GM21528 (cell line): Measurements from ENCODE around the gene TSPAN9.
"Not testable (repeated sequence)": the region's sequence is repeated elsewhere in the genome, so short reads cannot be mapped to it uniquely, and the experiment has no call there.

Experiments
- ATAC-seq: cut with Tn5 transposase; IDR thresholded peaks from one replicate; pipeline ENCODE4 v1.9.1; 2021; ENCODE audit warnings: mild to moderate bottlenecking, moderate library complexity; ENCODE audit not compliant: unreplicated experiment, low FRiP score

The TSPAN9 gene

GRCh38 chr12:3043406-3043805 is 33.8 kb upstream of the TSPAN9 start:
- no peak for ATAC-seq

DNA sequence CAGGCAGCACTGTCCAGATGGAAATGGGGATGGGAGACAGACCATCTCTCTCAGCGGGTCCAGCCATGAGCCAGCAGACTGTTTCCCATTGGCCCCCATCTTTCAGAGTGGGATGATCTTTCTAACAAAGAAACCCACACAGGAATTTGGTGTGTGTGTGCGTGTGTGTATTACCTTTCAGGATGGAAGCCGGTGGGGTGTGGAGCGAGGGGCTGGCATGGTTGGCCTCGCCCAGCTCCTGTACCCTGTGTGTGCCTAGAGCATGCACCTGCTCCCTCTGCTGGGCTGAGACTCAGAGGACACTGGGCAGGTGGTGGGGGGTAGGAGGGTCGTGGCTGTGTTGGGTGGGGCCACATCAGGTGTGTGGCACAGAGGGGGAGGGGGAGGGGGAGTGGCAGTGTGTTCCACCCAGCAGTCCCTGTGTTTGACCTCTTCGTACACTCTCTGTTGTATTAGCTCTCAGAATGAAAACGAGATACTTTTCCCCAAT is 33.0 kb upstream of the TSPAN9 start:
- no peak for ATAC-seq

DNA sequence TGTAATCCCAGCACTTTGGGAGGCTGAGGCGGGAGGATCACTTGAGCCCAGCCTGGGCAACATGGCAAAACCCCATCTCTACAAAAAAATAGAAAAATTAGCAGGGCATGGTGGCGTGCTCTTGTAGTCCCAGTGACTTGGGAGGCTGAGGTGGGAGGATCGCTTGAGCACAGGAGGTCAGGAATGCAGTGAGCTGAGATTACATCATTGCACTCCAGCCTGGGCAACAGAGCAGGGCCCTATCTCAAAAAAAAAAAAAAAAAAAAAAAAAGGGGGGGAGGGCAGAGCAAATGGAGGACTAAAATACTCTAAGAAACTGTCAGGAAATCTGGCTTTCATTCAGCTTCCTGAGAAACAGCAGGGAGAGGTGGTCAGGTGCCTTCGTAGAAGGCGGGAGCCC is 31.7 kb upstream of the TSPAN9 start:
- no peak for ATAC-seq

DNA sequence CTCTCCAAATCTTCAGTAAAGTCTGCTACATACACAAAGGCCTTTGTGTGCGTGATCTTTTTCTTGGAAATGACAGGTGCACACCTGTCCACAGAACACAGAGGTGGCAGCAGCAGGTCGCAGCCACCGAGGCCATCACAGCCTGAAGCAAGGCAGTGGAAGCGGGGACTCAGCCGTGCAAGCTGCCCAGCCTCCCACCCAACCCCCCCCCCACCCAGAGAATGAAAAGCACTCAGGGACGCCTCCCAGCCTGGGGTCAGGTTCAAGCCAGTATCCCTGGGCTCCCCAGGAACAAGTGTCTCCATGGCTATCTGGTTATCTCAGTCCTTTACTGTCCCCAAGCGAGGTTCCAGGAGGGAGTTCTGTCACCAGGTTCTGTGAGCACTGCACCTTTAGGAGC is 31.2 kb upstream of the TSPAN9 start:
- ATAC-seq, result no peak

- ATAC-seq, result no peak
Measured at GRCh38 chr12:3046441-3047200, 30.6 kb upstream of the TSPAN9 start.

GRCh38 chr12:3047961-3048360 is 29.2 kb upstream of the TSPAN9 start:
- ATAC-seq, result no peak

GRCh38 chr12:3048540-3048939 is 28.6 kb upstream of the TSPAN9 start:
- ATAC-seq, result no peak

- ATAC-seq, result no peak
Measured at GRCh38 chr12:3049176-3049575, 28.0 kb upstream of the TSPAN9 start.

DNA sequence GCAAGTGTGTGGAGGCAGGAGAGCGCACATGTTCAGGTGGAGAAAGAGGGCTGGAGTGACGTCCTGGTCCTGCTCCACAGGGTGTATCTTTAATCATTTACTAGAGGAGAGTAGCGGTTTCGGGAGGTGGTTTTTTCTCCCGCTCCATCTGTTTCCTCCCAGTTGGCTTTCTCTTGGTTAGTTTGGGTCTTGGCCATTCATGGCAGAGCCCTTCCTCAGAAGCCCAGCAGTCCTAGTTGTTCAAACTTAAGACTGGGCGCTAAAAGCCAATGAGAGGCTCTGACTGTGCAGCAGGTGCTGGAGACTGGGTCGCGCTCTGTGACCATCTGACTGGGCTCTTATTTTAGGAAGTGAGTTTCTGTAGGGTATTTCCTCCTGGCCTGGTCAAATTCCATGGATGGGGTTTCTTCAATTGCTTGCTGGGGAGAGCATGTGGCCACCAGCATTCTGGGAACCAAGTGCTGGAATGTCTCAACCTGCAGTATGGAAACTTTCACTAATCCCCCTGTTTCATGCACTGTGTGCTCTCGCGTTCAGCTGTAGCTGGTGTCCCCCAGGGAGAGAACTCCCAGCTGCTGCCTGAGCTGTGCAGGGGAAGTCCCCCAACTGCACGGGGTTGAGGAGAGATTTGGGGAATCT is 27.4 kb upstream of the TSPAN9 start:
- ATAC-seq, result no peak

DNA sequence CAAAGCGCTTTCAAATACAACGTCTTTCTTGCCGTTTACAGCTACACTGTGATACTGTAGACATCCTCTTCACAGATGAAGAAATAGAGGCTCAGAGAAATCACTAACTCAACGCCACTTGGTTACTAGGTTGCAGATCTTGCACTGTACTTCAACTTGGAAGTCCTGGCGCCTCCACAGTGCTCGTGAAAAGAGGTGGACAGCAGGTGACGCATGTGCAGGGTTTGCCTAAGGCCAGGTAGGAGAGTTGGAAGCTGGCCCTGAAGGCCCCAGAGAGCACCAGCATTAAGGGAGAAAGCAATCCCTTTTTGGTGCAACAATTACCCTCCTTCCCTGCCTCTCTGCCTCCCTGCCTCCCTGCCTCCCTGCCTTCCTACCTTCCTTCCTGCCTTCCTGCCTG is 22.8 kb upstream of the TSPAN9 start:
- ATAC-seq, result no peak

DNA sequence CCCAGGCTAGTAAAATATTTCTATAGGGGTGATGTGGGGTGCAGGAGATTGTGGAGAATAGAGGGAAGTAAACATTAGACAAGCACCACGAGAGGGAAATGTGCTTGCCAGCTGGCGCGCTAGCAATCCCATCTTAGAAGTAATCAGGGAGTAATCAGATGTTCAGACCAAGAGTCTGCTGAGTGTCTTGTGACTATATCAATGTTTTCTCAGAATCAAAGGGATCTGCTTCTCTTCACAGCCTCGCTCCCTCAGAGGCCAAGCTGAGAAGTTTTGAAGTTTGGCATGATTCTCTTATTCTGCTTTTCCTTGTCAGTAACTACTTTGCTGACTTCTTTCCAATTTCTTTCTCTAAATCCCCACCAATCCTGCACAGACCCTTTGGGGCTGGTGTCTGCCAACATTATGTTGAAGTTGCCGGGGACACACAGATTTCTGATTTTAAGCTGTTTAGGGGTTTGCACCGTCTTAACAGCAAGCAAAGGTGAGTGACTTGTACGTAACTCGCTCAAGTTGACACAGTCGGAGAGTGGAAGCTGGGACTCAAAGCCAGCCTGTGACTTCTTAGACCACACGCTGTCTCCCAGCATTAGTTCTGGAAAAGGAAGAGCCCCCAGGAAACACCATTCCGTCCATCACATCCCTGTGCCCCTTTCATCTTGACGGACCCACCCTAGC is 22.0 kb upstream of the TSPAN9 start:
- no peak for ATAC-seq

- no peak for ATAC-seq
Measured at GRCh38 chr12:3055704-3056467, 21.3 kb upstream of the TSPAN9 start.

- ATAC-seq, result no peak
Measured at GRCh38 chr12:3061059-3061458, 16.1 kb upstream of the TSPAN9 start.

GRCh38 chr12:3061501-3062215 is 15.5 kb upstream of the TSPAN9 start:
- no peak for ATAC-seq

DNA sequence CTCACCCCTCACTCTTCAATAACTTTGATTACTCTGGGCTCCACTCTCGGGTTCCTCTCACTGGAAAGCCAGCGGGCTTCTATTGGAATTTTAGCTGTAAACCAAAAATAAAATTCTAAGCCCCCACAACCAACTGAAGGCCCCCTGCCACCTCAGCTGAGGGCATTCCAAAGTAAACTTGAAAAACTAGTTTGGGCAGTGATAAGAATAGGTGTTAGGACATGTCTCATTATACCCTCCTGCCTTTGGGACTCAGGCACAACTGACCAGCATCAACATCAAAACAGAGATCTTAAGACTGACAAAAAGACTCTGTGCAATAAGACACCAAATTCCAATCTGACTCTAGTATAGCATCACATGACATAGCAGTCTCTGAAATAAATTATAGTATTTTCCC is 11.9 kb upstream of the TSPAN9 start:
- ATAC-seq, result no peak

DNA sequence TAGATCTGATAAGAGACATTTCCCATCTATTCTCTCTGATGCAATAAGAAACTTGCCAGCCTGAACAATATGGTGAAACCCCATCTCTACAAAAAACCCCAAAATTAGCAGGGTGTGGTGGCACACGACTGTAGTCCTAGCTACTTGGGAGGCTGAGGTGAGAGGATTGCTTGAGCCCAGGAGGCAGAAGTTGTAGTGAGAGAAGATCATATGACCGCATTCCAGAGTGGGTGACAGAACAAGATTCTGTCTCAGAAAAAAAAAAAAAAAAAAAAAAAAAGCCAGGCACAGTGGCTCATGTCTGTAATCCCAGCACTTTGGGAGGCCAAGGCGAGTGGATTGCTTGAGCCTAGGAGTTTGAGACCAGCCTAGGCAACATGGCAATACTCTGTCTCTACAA is 11.3 kb upstream of the TSPAN9 start:
- ATAC-seq, result not testable (repeated sequence)

GRCh38 chr12:3069714-3070113 is 7.5 kb upstream of the TSPAN9 start:
- no peak for ATAC-seq

DNA sequence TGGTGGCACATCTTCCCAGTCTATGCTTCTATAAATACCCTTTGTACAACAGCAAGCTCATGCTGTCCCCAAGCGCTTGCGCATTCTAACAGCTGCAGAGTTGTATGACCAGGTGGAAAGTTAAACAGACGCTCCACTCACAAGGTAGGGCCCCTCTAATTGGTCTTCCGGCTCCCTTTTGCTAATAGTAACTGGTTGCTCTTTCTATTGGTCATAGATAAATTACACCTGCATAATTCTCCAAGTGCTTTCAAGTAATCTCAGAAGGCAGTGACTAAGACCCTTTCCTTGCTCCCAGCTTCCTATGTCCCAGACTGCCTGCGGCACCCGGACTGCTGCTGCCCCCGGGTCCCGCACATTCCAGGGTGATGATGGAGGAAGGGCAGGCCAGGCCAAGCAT is 6.1 kb upstream of the TSPAN9 start:
- ATAC-seq, result no peak

- no peak for ATAC-seq
Measured at GRCh38 chr12:3071710-3072109, 5.5 kb upstream of the TSPAN9 start.
